ENCODE data around the gene STRADB.

GRCh38 chr2:201452058-201452921 is 750 bp downstream of the STRADB start:
- TF ChIP-seq POLR2A (IDR thresholded peaks at IDR 0.05; ENCODE audit: low read depth, low read length) (no peak), MAX (IDR thresholded peaks at IDR 0.05; ENCODE audit: insufficient read depth, insufficient read length) (no peak), FOS (IDR thresholded peaks at IDR 0.05; ENCODE audit: borderline replicate concordance, insufficient read depth, low read length) (no peak), CTCF (IDR thresholded peaks at IDR 0.05; ENCODE audit: extremely low read depth in 1 of 2, insufficient read depth in 1 of 2, low read depth in 1 of 2, low read length in 2 of 2) (no peak), MYC (IDR thresholded peaks at IDR 0.05; ENCODE audit: low read depth, low read length) (no peak), EZH2 (IDR thresholded peaks at IDR 0.05; ENCODE audit: borderline replicate concordance, low read depth, low read length, severe bottlenecking) (no peak), GATA2 (IDR thresholded peaks at IDR 0.05; ENCODE audit: insufficient read depth, insufficient read length, low read depth, low read length) (no peak), POLR2AphosphoS5 (IDR thresholded peaks at IDR 0.05; ENCODE audit: insufficient read depth, low read depth, low read length) (no peak), JUN (IDR thresholded peaks at IDR 0.05; ENCODE audit: borderline replicate concordance, insufficient read depth, insufficient read length, low read depth) (no peak)

Measured in endothelial cell of umbilical vein (primary cell).